DOHH2 (cell line): ENCODE measurements around the gene NBAS.

Source experiments
- CTCF ChIP-seq: fragments of 200-600 bp; sonication (generic); IDR thresholded peaks from one replicate; pipeline ENCODE4 v1.5.1; 2014; ENCODE audit warnings: antibody characterized with exemption, mild to moderate bottlenecking, low read depth, low read length; ENCODE audit not compliant: poor library complexity, severe bottlenecking
- EZH2phosphoT487 ChIP-seq: fragments of 200-600 bp; sonication (generic); IDR thresholded peaks from 2 replicates; pipeline ENCODE4 v1.6.1; 2017; ENCODE audit warnings: borderline replicate concordance, mild to moderate bottlenecking, antibody characterized with exemption, low read length, moderate library complexity, mixed read lengths

- TF ChIP-seq CTCF (no peak), EZH2phosphoT487 (no peak)
Observed at GRCh38 chr2:15168116-15168515, 393.0 kb downstream of the NBAS start.
